ENCODE data around the gene NOL12.
"Not testable (repeated sequence)": the region's sequence is repeated elsewhere in the genome, so short reads cannot be mapped to it uniquely, and the experiment has no call there.

The NOL12 gene

DNA sequence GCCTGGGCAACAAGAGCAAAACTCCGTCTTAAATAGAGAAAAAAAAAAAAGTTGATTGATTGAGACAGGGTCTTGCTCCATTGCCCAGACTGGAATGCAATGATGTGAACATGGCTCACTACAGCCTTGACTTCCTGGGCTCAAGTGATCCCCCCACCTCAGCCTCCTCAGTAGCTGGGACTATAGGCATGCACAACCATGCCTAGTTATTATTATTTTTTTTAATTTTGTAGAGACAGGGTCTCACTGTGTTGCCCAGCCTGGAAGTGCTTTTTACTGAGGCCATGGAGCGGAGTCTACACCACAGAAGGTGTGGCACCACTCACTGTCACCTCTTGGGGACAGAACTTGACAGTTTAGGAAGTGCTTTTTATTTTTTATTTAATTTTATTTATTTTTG is 28.5 kb downstream of the NOL12 start:
- no peak overlapping the region for H3K27ac ChIP-seq
- no peak overlapping the region for H3K4me3 ChIP-seq (ENCODE audit: low read depth, low read length)
- in situ Hi-C loops (cut with HindIII; ENCODE audit: low pct_ligation_motif_present, low sequenced_read_pairs), result no loop called here
- H3K27me3 ChIP-seq (replicated peaks), result no peaks in the 10 kb centered on the region
- H3K36me3 ChIP-seq (replicated peaks), result no peaks in the 10 kb centered on the region
- no peak for DNase-seq
- no peak for TF ChIP-seq CTCF (IDR thresholded peaks at IDR 0.05; ENCODE audit: low read depth, low read length, missing control alignments)

- in situ Hi-C loops (cut with HindIII; ENCODE audit: low pct_ligation_motif_present, low sequenced_read_pairs), result no loop called here
- Histone ChIP-seq H3K4me3 (ENCODE audit: low read depth, low read length) (no peak overlapping the region), H3K36me3 (replicated peaks) (no peaks in the 10 kb centered on the region), H3K27me3 (replicated peaks) (no peaks in the 10 kb centered on the region), H3K27ac (no peak overlapping the region)
- DNase-seq, result no peak
- TF ChIP-seq CTCF (IDR thresholded peaks at IDR 0.05; ENCODE audit: low read depth, low read length, missing control alignments), result no peak
Measured at GRCh38 chr22:37715760-37716159, 29.6 kb downstream of the NOL12 start.

GRCh38 chr22:37716708-37717107 is 30.6 kb downstream of the NOL12 start:
- H3K27me3 ChIP-seq (replicated peaks), result no peaks in the 10 kb centered on the region
- no peak overlapping the region for H3K27ac ChIP-seq
- no peaks in the 10 kb centered on the region for H3K36me3 ChIP-seq (replicated peaks)
- TF ChIP-seq CTCF (IDR thresholded peaks at IDR 0.05; ENCODE audit: low read depth, low read length, missing control alignments), result no peak
- in situ Hi-C loops (cut with HindIII; ENCODE audit: low pct_ligation_motif_present, low sequenced_read_pairs), result no loop called here
- no peak overlapping the region for H3K4me3 ChIP-seq (ENCODE audit: low read depth, low read length)
- peak; percentile 64 for DNase-seq

DNA sequence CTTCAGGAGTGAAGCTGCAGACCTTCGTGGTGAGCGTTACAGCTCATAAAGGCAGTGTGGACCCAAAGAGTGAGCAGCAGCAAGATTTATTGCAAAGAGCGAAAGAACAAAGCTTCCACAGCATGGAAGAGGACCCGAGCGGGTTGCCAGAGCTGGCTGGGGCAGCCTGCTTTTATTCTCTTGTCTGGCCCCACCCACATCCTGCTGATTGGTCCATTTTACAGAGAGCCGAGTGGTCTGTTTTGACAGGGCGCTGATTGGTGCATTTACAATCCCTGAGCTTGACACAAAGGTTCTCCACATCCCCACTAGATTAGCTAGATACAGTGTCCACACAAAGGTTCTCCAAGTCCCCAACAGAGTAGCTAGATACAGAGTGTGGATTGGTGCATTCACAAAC is 31.1 kb downstream of the NOL12 start:
- H3K4me3 ChIP-seq (ENCODE audit: low read depth, low read length); in situ Hi-C loops (cut with HindIII; ENCODE audit: low pct_ligation_motif_present, low sequenced_read_pairs); DNase-seq; H3K27ac ChIP-seq; H3K27me3 ChIP-seq (replicated peaks); H3K36me3 ChIP-seq (replicated peaks): not testable (repeated sequence)

GRCh38 chr22:37717746-37718305 is 31.7 kb downstream of the NOL12 start:
- DNase-seq; H3K4me3 ChIP-seq (ENCODE audit: low read depth, low read length); H3K27me3 ChIP-seq (replicated peaks); H3K27ac ChIP-seq; in situ Hi-C loops (cut with HindIII; ENCODE audit: low pct_ligation_motif_present, low sequenced_read_pairs); H3K36me3 ChIP-seq (replicated peaks): not testable (repeated sequence)

DNA sequence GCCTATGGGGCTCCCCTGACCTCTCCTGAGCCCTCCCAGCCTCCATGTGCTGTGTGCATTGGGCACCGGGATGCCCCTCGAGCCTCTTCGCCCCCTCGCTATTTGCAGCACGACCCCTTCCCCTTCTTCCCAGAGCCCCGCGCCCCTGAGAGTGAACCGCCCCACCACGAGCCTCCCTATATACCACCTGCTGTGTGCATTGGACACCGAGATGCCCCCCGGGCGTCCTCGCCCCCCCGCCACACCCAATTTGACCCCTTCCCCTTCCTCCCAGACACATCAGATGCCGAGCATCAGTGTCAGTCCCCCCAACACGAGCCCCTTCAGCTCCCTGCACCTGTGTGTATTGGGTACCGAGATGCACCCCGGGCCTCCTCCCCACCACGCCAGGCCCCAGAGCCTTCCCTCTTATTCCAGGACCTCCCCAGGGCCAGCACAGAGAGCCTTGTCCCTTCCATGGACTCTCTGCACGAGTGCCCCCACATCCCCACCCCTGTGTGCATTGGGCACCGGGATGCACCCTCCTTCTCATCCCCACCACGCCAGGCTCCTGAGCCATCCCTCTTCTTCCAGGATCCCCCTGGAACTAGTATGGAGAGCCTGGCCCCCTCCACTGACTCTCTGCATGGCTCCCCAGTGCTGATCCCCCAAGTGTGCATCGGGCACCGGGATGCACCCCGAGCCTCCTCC is 39.6 kb downstream of the NOL12 start:
- Histone ChIP-seq H3K27ac (no peak overlapping the region), H3K36me3 (replicated peaks) (no peaks in the 10 kb centered on the region), H3K27me3 (replicated peaks) (no peaks in the 10 kb centered on the region), H3K4me3 (ENCODE audit: low read depth, low read length) (no peak overlapping the region)
- DNase-seq, result no peak
- no peak for TF ChIP-seq CTCF (IDR thresholded peaks at IDR 0.05; ENCODE audit: low read depth, low read length, missing control alignments)
- in situ Hi-C loops (cut with HindIII; ENCODE audit: low pct_ligation_motif_present, low sequenced_read_pairs), result no loop called here

Measured in brain microvascular endothelial cell (primary cell).